ENCODE data around the gene CMBL.
A peak's percentile ranks its signal among the peaks of the same experiment; 100 is the strongest.
"Not testable (repeated sequence)": the region's sequence is repeated elsewhere in the genome, so short reads cannot be mapped to it uniquely, and the experiment has no call there.

The CMBL gene

DNA sequence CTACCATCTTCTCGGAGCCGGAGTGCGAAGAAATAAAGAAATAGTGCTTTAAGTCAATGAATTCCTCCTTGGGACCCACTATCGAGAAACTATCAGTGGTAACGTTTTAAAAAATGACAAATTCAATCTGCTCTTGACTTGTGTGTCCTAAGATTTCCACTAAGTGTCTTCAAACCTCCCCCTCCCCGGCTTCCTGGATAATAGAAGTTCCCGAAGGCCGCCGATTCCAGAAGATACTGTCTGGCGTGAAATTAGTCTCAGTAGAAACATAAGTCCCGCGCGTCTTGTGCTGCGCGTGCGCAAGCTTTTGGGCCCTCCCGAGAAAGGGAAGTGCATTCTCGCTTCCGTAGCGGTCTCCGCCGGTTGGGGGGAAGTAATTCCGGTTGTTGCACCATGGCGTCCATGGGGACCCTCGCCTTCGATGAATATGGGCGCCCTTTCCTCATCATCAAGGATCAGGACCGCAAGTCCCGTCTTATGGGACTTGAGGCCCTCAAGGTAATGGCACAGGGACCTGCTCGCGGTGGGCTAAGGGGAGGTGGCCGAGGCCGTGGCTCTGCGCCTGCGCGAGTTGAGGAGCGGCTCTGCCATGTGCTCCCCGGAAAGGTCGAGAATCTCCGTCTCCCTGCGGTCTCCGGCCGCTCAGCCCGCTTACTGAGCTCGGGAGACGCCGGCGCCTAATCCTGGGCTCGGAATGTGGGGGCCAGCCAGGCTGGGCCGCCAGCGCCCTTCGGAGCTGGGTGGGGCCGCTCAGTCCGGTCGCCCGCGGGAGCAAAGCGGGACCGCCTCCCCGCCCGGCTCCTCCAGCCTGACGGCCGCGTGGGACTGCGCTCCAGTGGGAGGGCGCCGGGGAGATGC lies 57.5 kb downstream of the CMBL start, which contains the start of gene CCT5:
Gene CCT5 (plus strand): TSS at position 333 of the 858 bp plus-strand sequence. CDS start 61 bp downstream, at position 394.
- peak within 1 kb of the TSS; percentile 99 for H3K27ac Mint-ChIP-seq (ENCODE audit: low read depth)

DNA sequence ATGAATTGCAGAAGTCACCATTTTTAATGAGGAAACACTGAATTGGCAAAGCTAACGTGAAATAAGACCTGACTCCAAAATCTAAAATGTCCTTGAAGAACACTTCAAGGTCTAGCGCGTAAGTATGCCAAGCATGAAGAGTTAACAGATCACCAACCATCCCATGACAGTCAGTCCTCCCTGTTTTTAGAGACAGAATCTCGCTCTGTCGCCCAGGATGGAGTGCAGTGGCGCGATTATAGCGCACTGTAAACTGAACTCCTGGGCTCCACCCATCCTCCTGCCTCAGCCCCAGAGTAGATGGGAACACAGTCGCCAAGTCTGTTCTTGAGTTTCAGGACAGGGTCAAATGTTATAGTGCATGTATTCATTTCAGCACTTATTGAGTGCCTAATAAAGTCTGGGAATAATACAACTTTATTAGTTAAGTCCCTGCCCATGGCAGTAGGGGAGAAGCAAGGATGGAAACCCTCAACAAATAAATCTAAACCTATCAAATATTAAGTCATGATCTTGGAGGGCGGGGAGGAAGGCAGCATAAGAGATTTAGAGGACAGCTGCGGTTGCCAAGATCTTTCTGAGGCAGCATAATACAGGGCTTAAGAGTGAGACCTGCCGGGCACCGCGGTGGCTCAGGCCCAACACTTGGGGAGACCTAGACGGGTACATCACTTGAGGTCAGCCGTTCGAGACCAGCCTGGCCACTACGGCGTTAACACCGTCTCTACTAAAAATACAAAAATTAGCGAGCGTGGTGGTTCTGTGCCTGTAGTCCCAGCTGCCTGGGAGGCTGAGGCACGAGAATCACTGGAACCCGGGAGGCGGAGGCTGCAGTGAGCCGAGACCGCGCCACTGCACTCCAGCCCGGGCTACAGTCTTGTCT lies 59.1 kb downstream of the CMBL start:
- no peak for ATAC-seq (replicated peaks; ENCODE audit: extremely low read depth, poor library complexity, severe bottlenecking)
- Mint-ChIP-seq H3K36me3 (ENCODE audit: insufficient read depth) (peaks cover 27% of the 10 kb centered on the region), H3K4me3 (peak overlapping the region; percentile 85), H3K4me1 (peaks cover 38% of the 10 kb centered on the region), H3K27ac (ENCODE audit: low read depth) (peak overlapping the region; percentile 99), H3K27me3 (no peaks in the 10 kb centered on the region), H3K9me3 (no peaks in the 10 kb centered on the region)
- no peak for DNase-seq (ENCODE audit: low spot score in 2 of 2)

More for the DNA sequence above, 57.5 kb downstream of the CMBL start, which contains the start of gene CCT5:
- Mint-ChIP-seq H3K9me3 (no peaks in the 10 kb centered on the region), H3K4me3 (peak within 1 kb of the TSS; percentile 85), H3K36me3 (ENCODE audit: insufficient read depth) (peaks cover 37% of the 10 kb centered on the region), H3K27me3 (no peaks in the 10 kb centered on the region), H3K4me1 (peaks cover 48% of the 10 kb centered on the region)
- ATAC-seq (replicated peaks; ENCODE audit: extremely low read depth, poor library complexity, severe bottlenecking) (peak; percentile 77), DNase-seq (ENCODE audit: low spot score in 2 of 2) (peak; percentile 79 to 89)

DNA sequence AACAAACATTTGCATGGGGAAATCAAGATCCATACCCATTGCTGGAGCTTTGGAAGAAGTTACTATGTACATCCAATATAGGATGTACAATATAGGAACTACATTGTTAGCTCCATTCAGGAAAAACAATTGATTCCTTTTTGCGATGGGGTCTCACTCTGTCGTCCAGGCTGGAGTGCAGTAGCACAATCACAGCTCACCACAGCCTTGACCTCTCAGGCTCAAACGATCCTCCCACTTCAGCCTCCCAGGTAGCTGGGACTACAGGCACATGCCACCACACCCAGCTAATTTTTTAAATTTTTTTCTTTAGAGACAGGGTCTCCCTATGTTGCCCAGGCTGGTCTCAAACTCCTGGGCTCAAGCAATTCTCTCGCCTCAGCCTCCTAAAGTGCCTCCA lies 60.5 kb downstream of the CMBL start:
- DNase-seq (ENCODE audit: low spot score in 2 of 2); ATAC-seq (replicated peaks; ENCODE audit: extremely low read depth, poor library complexity, severe bottlenecking); H3K27me3 Mint-ChIP-seq; H3K9me3 Mint-ChIP-seq; H3K27ac Mint-ChIP-seq (ENCODE audit: low read depth); H3K4me3 Mint-ChIP-seq: not testable (repeated sequence)
- peaks cover 37% of the 10 kb centered on the region for H3K4me1 Mint-ChIP-seq
- peaks cover 24% of the 10 kb centered on the region for H3K36me3 Mint-ChIP-seq (ENCODE audit: insufficient read depth)

DNA sequence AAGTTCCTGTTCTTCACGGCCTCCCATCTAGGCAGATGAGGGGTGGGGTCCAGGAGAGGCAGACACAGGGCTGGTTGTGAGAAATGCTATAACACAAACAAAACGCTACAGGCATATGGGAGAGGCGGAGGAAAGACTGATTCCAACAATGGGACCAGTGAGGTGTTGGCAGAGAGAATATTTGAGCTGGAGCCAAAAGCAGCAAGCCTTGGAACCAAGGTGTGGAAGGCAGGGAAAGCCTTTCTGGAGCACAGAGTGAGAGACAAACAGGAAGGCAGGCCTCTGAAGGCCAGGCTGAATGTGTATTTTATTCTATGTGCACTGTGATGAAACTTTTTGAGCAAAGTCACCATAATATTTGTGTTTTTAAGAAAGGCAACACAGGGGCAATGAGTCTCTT lies 60.9 kb downstream of the CMBL start:
- peaks cover 23% of the 10 kb centered on the region for H3K36me3 Mint-ChIP-seq (ENCODE audit: insufficient read depth)
- H3K9me3 Mint-ChIP-seq = no peaks in the 10 kb centered on the region
- no peak overlapping the region for H3K27ac Mint-ChIP-seq (ENCODE audit: low read depth)
- ATAC-seq (replicated peaks; ENCODE audit: extremely low read depth, poor library complexity, severe bottlenecking) (no peak), DNase-seq (ENCODE audit: low spot score in 2 of 2) (no peak)
- H3K27me3 Mint-ChIP-seq = no peaks in the 10 kb centered on the region
- no peak overlapping the region for H3K4me3 Mint-ChIP-seq
- peaks cover 33% of the 10 kb centered on the region for H3K4me1 Mint-ChIP-seq

DNA sequence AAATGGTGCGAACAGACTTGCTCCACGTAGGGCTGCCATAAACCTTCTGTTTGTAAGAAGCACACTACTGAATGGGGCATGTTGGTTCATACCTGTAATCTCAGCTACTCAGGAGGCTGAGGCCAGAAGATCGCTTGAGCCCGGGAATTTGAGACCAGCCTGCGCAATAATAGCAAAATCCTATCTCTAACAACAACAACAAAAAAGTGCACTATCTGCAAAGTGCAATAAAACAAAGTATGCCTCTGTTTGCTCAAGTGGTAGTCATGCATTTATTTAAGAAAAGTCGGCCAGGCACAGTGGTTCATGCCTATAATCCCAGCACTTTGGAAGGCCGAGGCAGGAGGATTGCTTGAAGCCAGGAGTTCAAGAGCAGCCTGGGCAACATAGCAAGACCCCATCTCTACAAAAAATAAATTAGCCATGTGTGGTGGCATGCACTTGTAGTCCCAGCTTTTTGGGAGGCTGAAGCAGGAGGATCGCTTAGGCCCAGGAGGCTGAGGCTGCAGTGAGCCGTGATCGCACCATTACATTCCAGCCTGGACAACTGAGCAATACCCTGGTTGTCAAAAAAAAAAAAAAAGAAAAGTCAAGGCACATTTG lies 63.3 kb downstream of the CMBL start:
- no peak for ATAC-seq (replicated peaks; ENCODE audit: extremely low read depth, poor library complexity, severe bottlenecking)
- Mint-ChIP-seq H3K27me3 (no peaks in the 10 kb centered on the region), H3K9me3 (no peaks in the 10 kb centered on the region), H3K4me3 (no peak overlapping the region), H3K4me1 (peaks cover 15% of the 10 kb centered on the region), H3K27ac (ENCODE audit: low read depth) (no peak overlapping the region), H3K36me3 (ENCODE audit: insufficient read depth) (peaks cover 9% of the 10 kb centered on the region)
- DNase-seq (ENCODE audit: low spot score in 2 of 2) = no peak

DNA sequence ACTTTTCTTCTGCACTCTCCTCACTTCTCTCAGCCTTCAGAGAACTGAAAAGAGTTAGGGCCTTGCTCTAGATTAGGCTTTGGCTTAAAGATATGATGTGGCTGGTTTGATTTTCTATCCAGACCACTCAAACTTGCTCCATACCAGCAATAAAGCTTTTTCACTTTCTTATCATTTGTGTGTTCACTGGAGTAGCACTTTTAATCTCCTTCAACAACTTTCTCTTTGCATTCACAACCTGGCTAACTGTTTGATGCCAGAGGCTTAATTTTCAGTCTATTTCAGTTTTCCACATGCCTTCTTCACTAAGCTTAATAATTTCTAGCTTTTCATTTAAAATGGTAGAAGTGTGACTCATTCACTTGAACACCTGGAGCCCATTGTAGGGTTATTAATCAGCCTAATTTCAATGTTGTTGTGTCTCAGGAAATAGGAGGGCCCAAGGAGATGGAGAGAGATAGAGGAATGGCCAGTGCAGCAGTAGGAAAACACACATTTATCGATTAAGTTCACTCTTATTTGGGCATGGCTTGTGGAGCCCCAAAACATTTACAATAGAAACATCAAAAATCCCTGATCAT lies 64.0 kb downstream of the CMBL start:
- peaks cover 3% of the 10 kb centered on the region for H3K36me3 Mint-ChIP-seq (ENCODE audit: insufficient read depth)
- H3K27ac Mint-ChIP-seq (ENCODE audit: low read depth) = no peak overlapping the region
- H3K9me3 Mint-ChIP-seq = no peaks in the 10 kb centered on the region
- H3K27me3 Mint-ChIP-seq = no peaks in the 10 kb centered on the region
- ATAC-seq (replicated peaks; ENCODE audit: extremely low read depth, poor library complexity, severe bottlenecking) (no peak), DNase-seq (ENCODE audit: low spot score in 2 of 2) (no peak)
- no peak overlapping the region for H3K4me3 Mint-ChIP-seq
- H3K4me1 Mint-ChIP-seq = peaks cover 13% of the 10 kb centered on the region

DNA sequence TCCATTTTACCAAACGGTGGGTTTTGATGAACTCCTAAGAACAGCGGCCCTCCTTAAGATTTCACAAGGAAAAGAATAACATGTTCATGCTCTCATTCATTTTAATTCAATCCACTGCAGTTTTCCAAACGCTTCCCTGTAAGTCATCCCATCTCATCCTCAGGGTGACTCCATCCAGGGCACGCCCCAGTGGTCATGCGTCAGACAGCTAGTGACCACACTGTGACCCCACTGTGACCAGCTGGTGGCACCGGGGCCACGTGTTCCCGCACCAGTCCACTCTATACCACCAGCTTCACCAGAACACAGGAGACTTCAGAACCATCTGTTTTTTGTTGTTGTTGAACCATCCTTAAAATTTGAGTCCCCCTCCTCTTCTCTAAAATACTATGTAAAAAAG lies 72.4 kb downstream of the CMBL start:
- Mint-ChIP-seq H3K36me3 (ENCODE audit: insufficient read depth) (peaks cover 7% of the 10 kb centered on the region), H3K27me3 (no peaks in the 10 kb centered on the region), H3K4me1 (no peaks in the 10 kb centered on the region), H3K9me3 (no peaks in the 10 kb centered on the region), H3K4me3 (no peak overlapping the region), H3K27ac (ENCODE audit: low read depth) (no peak overlapping the region)
- ATAC-seq (replicated peaks; ENCODE audit: extremely low read depth, poor library complexity, severe bottlenecking) (no peak), DNase-seq (ENCODE audit: low spot score in 2 of 2) (no peak)

DNA sequence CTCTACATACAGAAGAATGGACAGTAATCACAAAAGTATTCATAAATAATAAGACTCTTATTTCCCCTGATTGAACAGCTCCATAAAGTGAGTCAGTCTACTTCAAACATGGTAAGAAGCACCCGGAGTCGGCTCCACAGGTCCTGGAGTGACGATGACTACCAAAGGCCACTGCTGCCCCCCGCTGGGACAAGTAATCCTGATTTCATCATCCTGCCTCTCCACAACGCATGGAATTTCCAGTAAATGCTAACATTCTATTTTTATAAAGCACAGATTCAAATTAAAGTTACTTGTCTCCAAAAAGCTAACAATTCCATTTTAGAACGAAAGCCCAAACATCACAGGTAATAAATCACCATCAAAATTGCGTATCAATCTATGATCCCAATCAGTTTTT lies 74.2 kb downstream of the CMBL start:
- H3K4me3 Mint-ChIP-seq = no peak overlapping the region
- H3K27me3 Mint-ChIP-seq = no peaks in the 10 kb centered on the region
- DNase-seq (ENCODE audit: low spot score in 2 of 2) = no peak
- no peak for ATAC-seq (replicated peaks; ENCODE audit: extremely low read depth, poor library complexity, severe bottlenecking)
- H3K4me1 Mint-ChIP-seq = no peaks in the 10 kb centered on the region
- no peak overlapping the region for H3K27ac Mint-ChIP-seq (ENCODE audit: low read depth)
- H3K9me3 Mint-ChIP-seq = no peaks in the 10 kb centered on the region
- peaks cover 6% of the 10 kb centered on the region for H3K36me3 Mint-ChIP-seq (ENCODE audit: insufficient read depth)

DNA sequence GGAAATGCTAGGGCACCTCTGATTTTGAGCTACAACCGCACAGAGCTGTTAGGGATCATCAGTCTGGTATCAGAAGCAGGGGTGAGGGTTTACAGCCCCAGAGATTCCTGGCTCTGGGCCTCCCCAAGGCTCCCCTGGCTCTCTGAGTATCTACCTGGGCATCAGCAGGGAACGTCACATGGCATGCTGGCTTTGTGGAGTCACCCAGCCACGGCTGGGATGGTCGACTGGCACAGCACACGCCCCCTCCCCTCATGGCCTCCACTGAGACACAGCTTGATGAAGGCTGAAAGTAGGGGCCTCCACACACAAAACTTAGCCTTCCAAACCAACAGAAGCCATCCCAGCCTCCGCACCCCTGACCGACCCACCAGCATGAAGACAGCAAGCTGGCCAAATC lies 74.7 kb downstream of the CMBL start:
- no peak overlapping the region for H3K4me3 Mint-ChIP-seq
- no peaks in the 10 kb centered on the region for H3K27me3 Mint-ChIP-seq
- H3K9me3 Mint-ChIP-seq = no peaks in the 10 kb centered on the region
- H3K27ac Mint-ChIP-seq (ENCODE audit: low read depth) = no peak overlapping the region
- no peaks in the 10 kb centered on the region for H3K4me1 Mint-ChIP-seq
- no peak for DNase-seq (ENCODE audit: low spot score in 2 of 2)
- no peak for ATAC-seq (replicated peaks; ENCODE audit: extremely low read depth, poor library complexity, severe bottlenecking)
- peaks cover 6% of the 10 kb centered on the region for H3K36me3 Mint-ChIP-seq (ENCODE audit: insufficient read depth)

DNA sequence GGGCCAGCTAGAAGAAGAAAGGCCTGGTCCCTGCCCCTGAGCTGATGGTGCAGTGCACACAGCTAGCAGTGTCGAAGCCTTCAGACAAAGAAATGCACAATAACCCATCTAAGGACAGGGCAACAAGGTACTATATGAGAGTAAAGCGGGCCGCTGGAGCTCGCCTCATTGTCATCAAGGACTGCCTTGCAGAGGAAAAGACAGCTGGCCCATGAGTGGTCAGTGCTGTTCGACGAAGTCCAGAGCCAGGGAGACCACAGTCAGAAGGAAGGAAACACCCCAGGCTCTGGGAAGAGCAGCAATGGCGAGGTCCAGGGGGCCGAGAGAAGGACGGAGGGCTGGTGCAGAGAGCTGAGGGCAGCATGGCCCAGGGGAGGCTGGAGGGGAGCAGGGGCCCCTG lies 75.3 kb downstream of the CMBL start:
- Mint-ChIP-seq H3K27ac (ENCODE audit: low read depth) (no peak overlapping the region), H3K27me3 (no peaks in the 10 kb centered on the region), H3K36me3 (ENCODE audit: insufficient read depth) (peaks cover 5% of the 10 kb centered on the region), H3K4me1 (no peaks in the 10 kb centered on the region), H3K9me3 (no peaks in the 10 kb centered on the region), H3K4me3 (no peak overlapping the region)
- ATAC-seq (replicated peaks; ENCODE audit: extremely low read depth, poor library complexity, severe bottlenecking) = no peak
- no peak for DNase-seq (ENCODE audit: low spot score in 2 of 2)

DNA sequence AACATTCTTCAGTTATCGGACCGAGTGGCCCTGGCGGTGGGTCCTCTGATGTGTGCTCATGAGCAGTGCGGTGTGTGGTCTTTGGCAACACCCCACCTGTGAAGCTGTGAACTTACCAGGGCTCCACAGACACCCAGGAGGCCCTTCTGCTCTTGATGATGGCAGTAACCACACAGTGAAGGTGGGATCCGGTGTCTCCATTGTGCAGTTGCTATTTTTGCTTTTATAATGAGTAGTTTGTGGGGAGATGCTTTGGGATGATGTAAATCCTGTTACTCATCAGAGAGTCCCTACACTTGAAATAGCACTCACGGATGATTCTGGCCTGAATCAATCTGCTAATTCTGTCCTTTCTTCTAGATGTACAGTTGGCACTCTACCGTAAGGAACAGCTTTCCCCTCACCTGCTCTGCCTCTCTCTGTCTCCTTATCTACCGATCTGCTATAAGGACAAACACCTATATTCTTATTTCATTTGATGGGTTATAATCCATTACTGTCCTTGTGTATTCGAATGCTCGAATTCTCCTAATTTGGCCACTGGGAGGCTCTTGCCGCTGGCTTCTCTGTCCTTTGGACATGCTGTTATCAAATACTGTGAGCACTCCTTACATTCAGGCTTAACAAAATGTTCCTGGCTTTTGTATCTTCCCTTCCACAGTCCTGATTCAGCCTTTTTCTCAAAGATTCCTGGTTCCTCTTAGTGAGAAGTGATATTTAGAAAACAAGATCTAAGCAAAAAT lies 78.2 kb downstream of the CMBL start:
- Mint-ChIP-seq H3K36me3 (ENCODE audit: insufficient read depth) (no peaks in the 10 kb centered on the region), H3K4me3 (no peak overlapping the region), H3K27me3 (no peaks in the 10 kb centered on the region), H3K27ac (ENCODE audit: low read depth) (no peak overlapping the region), H3K9me3 (peaks cover 12% of the 10 kb centered on the region), H3K4me1 (no peaks in the 10 kb centered on the region)
- no peak for ATAC-seq (replicated peaks; ENCODE audit: extremely low read depth, poor library complexity, severe bottlenecking)
- DNase-seq (ENCODE audit: low spot score in 2 of 2) = no peak

DNA sequence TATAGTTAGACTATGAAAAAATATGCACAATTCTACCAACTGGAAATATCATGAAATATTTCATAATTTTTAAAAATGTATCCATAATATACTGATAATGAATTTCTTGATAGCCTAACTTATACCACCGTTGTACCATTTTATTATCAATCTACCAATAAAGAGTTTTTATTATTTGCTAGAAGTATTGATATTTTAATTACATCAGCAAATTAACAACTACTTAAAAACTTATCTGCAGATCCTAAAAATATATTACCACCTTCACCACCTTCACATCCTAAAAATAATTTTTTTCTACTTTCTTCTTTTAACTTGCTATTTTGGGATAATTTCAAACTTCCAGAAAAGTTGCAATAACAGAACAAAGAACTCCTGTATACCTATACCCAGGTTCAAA lies 79.4 kb downstream of the CMBL start:
- Mint-ChIP-seq H3K9me3 (peaks cover 12% of the 10 kb centered on the region), H3K27ac (ENCODE audit: low read depth) (no peak overlapping the region), H3K27me3 (no peaks in the 10 kb centered on the region), H3K4me3 (no peak overlapping the region), H3K36me3 (ENCODE audit: insufficient read depth) (no peaks in the 10 kb centered on the region), H3K4me1 (no peaks in the 10 kb centered on the region)
- DNase-seq (ENCODE audit: low spot score in 2 of 2) = no peak
- ATAC-seq (replicated peaks; ENCODE audit: extremely low read depth, poor library complexity, severe bottlenecking) = no peak
